A549 (cell line): ENCODE data around the gene SH3D21. TPM values are rescaled to one million over a fixed set of nuclear protein-coding genes. Genes with fewer than 3 reads are reported as not detected.

ENCODE experiments used
- ATAC-seq, 2 experiments: fragments of 200-7000 bp in 1 of 2; fragments of >200 bp in 1 of 2; cut with Nextera tagmentation in 1 of 2; cut with Tn5 transposase in 1 of 2; 3 replicates each; pipeline versions ENCODE4 v1.8.0 to v1.9.1; 2018 to 2020; ENCODE audit warnings: mild to moderate bottlenecking in 1 of 2, moderate library complexity in 1 of 2
- CTCF ChIA-PET: fragments of 300-600 bp; sonication (Branson Sonifier 250); formaldehyde crosslinking; extraction: SDS; loops from one replicate; lab custom pipeline; 2021; ENCODE audit warnings: antibody characterized with exemption, inconsistent platforms; lab: Yijun Ruan, JAX
- POLR2A ChIA-PET: fragments of 350-600 bp; formaldehyde crosslinking; extraction: SDS; loops from one replicate; lab custom pipeline; 2021; ENCODE audit warnings: antibody characterized with exemption, inconsistent platforms; lab: Yijun Ruan, JAX
- DNase-seq, 2 experiments: peaks; one replicate each; pipeline versions ENCODE4 v3.0.0 to v3.0.0-alpha.2; 2011 to 2016; ENCODE audit warnings: low read depth in 1 of 2, low spot score in 1 of 2
- FAIRE-seq: peaks from 2 replicates; lab custom pipeline; 2011; peaks lifted over from hg19 to GRCh38; lab: Jason Lieb, UNC
- H3K27ac ChIP-seq, 2 experiments: fragments of >200 bp; sonication (Bioruptor Twin); formaldehyde crosslinking; 3 replicates each; pipeline ENCODE4 v1.5.1; 2016 to 2017
- H3K4me1 ChIP-seq: fragments of >200 bp; sonication (Bioruptor Twin); formaldehyde crosslinking; 3 replicates; pipeline ENCODE4 v1.6.1; 2016
- H3K4me2 ChIP-seq: fragments of >200 bp; sonication (Bioruptor Twin); formaldehyde crosslinking; 3 replicates; pipeline ENCODE4 v1.6.1; 2016
- H3K4me3 ChIP-seq: fragments of >200 bp; sonication (Bioruptor Twin); formaldehyde crosslinking; 3 replicates; pipeline ENCODE4 v1.5.1; 2016
- H3K9me3 ChIP-seq: fragments of >200 bp; sonication (Bioruptor Twin); formaldehyde crosslinking; 3 replicates; pipeline ENCODE4 v1.6.1; 2016
- CBX8 ChIP-seq: fragments of 200-600 bp; sonication (generic); IDR thresholded peaks from 2 replicates; pipeline ENCODE4 v1.6.1; 2016
- FOSL2 ChIP-seq, 2 experiments: fragments of 450-650 bp in 1 of 2; fragments of >200 bp in 1 of 2; sonication (Bioruptor Twin) in 1 of 2; formaldehyde crosslinking; IDR thresholded peaks; 2 replicates each; pipeline versions ENCODE4 v1.5.0 to v1.6.1; 2016 to 2020; ENCODE audit warnings: mild to moderate bottlenecking in 1 of 2, moderate library complexity in 1 of 2
- HOXA7 ChIP-seq: fragments of 250-450 bp; sonication (Bioruptor Pico); IDR thresholded peaks from 2 replicates; pipeline ENCODE4 v1.5.0; 2020; ENCODE audit warnings: mild to moderate bottlenecking, moderate library complexity
- HOXB13 ChIP-seq: fragments of 250-450 bp; sonication (Bioruptor Pico); IDR thresholded peaks from 2 replicates; pipeline ENCODE4 v1.5.0; 2020; ENCODE audit warnings: low read depth, mild to moderate bottlenecking, moderate library complexity
- MAFK ChIP-seq: fragments of 450-650 bp; IDR thresholded peaks from 2 replicates; pipeline ENCODE4 v1.6.1; 2014; ENCODE audit not compliant: partially characterized antibody
- NR3C1 ChIP-seq: fragments of >200 bp; sonication (Bioruptor Twin); formaldehyde crosslinking; IDR thresholded peaks from 3 replicates; pipeline ENCODE4 v1.6.1; 2017
- RAD21 ChIP-seq, 2 experiments: fragments of >200 bp in 1 of 2; sonication (Bioruptor Twin) in 1 of 2; formaldehyde crosslinking in 1 of 2; IDR thresholded peaks in 1 of 2; conservative IDR thresholded peaks in 1 of 2; 2 replicates in 1 of 2; 3 replicates in 1 of 2; pipeline ENCODE4 v1.6.1; 2012 to 2018; ENCODE audit warnings: inconsistent platforms in 1 of 2
- RFX5 ChIP-seq: fragments of 450-650 bp; IDR thresholded peaks from 2 replicates; pipeline ENCODE4 v1.7.1; 2014; ENCODE audit warnings: antibody characterized with exemption, mild to moderate bottlenecking, moderate library complexity
- SREBF2 ChIP-seq: fragments of 450-650 bp; IDR thresholded peaks from 2 replicates; pipeline ENCODE4 v1.6.1; 2014; ENCODE audit warnings: mild to moderate bottlenecking, moderate library complexity
- WGBS: methylation state at CpG from one replicate; pipeline ENCODE4 v1.1.6; 2017; ENCODE audit errors: missing lambda C conversion rate; 5-methylcytosine and 5-hydroxymethylcytosine counted together
- polyA plus RNA-seq, 4 experiments: library from polyadenylated mRNA; depleted of rRNA in 3 of 4; stranded (reverse); fragments of >200 nt; fragmentation: RNase III in 1 of 4; extraction: RNeasy Plus Mini Kit Qiagen cat#74134 plus additional on column Dnase treatment in 1 of 4; gene quantifications; 2 replicates in 3 of 4; 3 replicates in 1 of 4; pipeline ENCODE4 v1.2.3, GENCODE V29; 2011 to 2017
- TF ChIP-seq, protein P1 (sequence below): fragments of 250-450 bp; sonication (Bioruptor Pico); IDR thresholded peaks from 2 replicates; pipeline ENCODE4 v1.5.0; 2020; ENCODE audit warnings: low read depth, mild to moderate bottlenecking, moderate library complexity
- TF ChIP-seq, protein P2 (sequence below): fragments of >200 bp; sonication (Bioruptor Twin); formaldehyde crosslinking; IDR thresholded peaks from 2 replicates; pipeline ENCODE4 v1.6.1; 2016
- TF ChIP-seq, protein P3 (sequence below): fragments of >200 bp; sonication (Bioruptor Twin); formaldehyde crosslinking; IDR thresholded peaks from 3 replicates; pipeline ENCODE4 v1.6.1; 2016
- TF ChIP-seq, protein P4 (sequence below): fragments of 200-600 bp; sonication (generic); IDR thresholded peaks from 2 replicates; pipeline ENCODE4 v1.6.1; 2016; ENCODE audit warnings: antibody characterized with exemption, mild to moderate bottlenecking, moderate library complexity
- TF ChIP-seq, protein P5 (sequence below): fragments of 250-450 bp; sonication (Bioruptor Pico); IDR thresholded peaks from 2 replicates; pipeline ENCODE4 v1.5.0; 2021; ENCODE audit warnings: mild to moderate bottlenecking, moderate library complexity, borderline replicate concordance
- TF ChIP-seq, protein P6 (sequence below): fragments of >200 bp; sonication (Bioruptor Twin); formaldehyde crosslinking; IDR thresholded peaks from 3 replicates; pipeline ENCODE4 v1.5.1; 2016

The SH3D21 gene
- polyA plus RNA-seq, 2 of the 4 experiments (the other 2 are of a cell fraction), result 0.41 to 1.1 TPM

DNA sequence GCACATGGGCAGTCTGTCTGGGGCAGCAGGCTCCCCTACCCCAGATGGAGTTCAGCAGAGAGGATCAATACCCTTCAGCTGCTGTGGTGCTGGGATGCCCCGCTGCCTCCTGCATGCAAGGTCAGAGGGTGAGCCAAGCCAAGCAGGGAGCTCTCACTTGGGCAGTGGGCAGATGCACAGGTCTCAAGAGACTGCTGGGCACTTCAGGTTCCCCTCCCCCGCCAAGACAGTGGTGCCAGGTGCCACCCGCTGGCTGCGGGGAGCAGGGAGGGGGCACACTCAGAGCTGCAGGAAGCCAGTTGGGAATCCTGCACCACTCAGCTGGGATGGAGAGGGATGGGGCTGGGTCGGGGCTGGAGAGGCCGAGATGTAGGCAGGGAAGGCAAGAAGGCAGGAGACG is 33.0 kb downstream of the SH3D21 start:
- 86% methylated on average over 4 of the region's 7 CpGs for WGBS
- Histone ChIP-seq H3K27ac (no peak overlapping the region), H3K4me3 (no peak overlapping the region), H3K4me1 (peaks cover 10% of the 10 kb centered on the region), H3K4me2 (no peak overlapping the region), H3K9me3 (no peaks in the 10 kb centered on the region)
- FAIRE-seq (no peak), ATAC-seq (no peak), DNase-seq (no peak)
- CTCF ChIA-PET, result interaction anchor here (1.2 to 3.5 kb wide), 4 partner anchors 8 to 16 kb away, joined by 3 to 9 read pairs (median 6); partner anchors contain the start of gene EVA1B
- POLR2A ChIA-PET, result no interaction called here
- TF ChIP-seq, protein P1, sequence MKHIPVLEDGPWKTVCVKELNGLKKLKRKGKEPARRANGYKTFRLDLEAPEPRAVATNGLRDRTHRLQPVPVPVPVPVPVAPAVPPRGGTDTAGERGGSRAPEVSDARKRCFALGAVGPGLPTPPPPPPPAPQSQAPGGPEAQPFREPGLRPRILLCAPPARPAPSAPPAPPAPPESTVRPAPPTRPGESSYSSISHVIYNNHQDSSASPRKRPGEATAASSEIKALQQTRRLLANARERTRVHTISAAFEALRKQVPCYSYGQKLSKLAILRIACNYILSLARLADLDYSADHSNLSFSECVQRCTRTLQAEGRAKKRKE (CRISPR knock-in tag), result no peak
- TF ChIP-seq RFX5 (no peak), MAFK (no peak), FOSL2 (IDR thresholded peaks at IDR 0.05) (no peak), FOSL2 (CRISPR knock-in tag; IDR thresholded peaks at IDR 0.05) (no peak)
- TF ChIP-seq, protein P2, sequence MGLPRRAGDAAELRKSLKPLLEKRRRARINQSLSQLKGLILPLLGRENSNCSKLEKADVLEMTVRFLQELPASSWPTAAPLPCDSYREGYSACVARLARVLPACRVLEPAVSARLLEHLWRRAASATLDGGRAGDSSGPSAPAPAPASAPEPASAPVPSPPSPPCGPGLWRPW, result no peak

DNA sequence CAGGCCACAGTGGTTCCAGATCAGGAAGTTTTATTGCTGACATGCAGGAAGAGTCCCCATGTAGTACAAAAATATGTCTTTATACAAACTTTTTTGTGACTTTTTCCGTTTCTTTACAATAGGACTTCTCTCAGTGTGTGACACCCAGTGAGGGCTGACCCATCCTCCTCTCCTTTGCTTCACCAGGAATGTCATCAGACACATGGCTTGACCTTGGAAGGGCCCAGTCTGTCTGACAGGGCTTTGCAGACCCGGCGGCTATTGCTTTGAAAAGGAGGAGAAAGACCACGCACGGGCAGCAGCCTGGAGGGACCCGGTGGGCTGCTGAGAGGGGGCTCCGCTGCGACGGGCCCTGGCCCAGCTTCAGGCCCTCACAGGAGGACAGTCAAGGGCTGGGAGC is 33.4 kb downstream of the SH3D21 start:
- POLR2A ChIA-PET, result no interaction called here
- no peak for TF ChIP-seq SREBF2
- TF ChIP-seq RAD21 (conservative IDR thresholded peaks at IDR 0.05 in 1 of 2, IDR thresholded peaks at IDR 0.05 in 1 of 2), result no peak
- no peak for TF ChIP-seq HOXA7 (CRISPR knock-in tag)
- TF ChIP-seq, protein P3, sequence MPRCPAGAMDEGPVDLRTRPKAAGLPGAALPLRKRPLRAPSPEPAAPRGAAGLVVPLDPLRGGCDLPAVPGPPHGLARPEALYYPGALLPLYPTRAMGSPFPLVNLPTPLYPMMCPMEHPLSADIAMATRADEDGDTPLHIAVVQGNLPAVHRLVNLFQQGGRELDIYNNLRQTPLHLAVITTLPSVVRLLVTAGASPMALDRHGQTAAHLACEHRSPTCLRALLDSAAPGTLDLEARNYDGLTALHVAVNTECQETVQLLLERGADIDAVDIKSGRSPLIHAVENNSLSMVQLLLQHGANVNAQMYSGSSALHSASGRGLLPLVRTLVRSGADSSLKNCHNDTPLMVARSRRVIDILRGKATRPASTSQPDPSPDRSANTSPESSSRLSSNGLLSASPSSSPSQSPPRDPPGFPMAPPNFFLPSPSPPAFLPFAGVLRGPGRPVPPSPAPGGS, result no peak
- no peak for TF ChIP-seq NR3C1
- TF ChIP-seq, protein P4, sequence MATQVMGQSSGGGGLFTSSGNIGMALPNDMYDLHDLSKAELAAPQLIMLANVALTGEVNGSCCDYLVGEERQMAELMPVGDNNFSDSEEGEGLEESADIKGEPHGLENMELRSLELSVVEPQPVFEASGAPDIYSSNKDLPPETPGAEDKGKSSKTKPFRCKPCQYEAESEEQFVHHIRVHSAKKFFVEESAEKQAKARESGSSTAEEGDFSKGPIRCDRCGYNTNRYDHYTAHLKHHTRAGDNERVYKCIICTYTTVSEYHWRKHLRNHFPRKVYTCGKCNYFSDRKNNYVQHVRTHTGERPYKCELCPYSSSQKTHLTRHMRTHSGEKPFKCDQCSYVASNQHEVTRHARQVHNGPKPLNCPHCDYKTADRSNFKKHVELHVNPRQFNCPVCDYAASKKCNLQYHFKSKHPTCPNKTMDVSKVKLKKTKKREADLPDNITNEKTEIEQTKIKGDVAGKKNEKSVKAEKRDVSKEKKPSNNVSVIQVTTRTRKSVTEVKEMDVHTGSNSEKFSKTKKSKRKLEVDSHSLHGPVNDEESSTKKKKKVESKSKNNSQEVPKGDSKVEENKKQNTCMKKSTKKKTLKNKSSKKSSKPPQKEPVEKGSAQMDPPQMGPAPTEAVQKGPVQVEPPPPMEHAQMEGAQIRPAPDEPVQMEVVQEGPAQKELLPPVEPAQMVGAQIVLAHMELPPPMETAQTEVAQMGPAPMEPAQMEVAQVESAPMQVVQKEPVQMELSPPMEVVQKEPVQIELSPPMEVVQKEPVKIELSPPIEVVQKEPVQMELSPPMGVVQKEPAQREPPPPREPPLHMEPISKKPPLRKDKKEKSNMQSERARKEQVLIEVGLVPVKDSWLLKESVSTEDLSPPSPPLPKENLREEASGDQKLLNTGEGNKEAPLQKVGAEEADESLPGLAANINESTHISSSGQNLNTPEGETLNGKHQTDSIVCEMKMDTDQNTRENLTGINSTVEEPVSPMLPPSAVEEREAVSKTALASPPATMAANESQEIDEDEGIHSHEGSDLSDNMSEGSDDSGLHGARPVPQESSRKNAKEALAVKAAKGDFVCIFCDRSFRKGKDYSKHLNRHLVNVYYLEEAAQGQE, result no peak
- TF ChIP-seq, protein P5, sequence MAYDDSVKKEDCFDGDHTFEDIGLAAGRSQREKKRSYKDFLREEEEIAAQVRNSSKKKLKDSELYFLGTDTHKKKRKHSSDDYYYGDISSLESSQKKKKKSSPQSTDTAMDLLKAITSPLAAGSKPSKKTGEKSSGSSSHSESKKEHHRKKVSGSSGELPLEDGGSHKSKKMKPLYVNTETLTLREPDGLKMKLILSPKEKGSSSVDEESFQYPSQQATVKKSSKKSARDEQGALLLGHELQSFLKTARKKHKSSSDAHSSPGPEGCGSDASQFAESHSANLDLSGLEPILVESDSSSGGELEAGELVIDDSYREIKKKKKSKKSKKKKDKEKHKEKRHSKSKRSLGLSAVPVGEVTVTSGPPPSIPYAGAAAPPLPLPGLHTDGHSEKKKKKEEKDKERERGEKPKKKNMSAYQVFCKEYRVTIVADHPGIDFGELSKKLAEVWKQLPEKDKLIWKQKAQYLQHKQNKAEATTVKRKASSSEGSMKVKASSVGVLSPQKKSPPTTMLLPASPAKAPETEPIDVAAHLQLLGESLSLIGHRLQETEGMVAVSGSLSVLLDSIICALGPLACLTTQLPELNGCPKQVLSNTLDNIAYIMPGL (CRISPR knock-in tag), result no peak
- TF ChIP-seq CBX8, result no peak
- TF ChIP-seq HOXB13 (CRISPR knock-in tag), result no peak
- TF ChIP-seq, protein P6, sequence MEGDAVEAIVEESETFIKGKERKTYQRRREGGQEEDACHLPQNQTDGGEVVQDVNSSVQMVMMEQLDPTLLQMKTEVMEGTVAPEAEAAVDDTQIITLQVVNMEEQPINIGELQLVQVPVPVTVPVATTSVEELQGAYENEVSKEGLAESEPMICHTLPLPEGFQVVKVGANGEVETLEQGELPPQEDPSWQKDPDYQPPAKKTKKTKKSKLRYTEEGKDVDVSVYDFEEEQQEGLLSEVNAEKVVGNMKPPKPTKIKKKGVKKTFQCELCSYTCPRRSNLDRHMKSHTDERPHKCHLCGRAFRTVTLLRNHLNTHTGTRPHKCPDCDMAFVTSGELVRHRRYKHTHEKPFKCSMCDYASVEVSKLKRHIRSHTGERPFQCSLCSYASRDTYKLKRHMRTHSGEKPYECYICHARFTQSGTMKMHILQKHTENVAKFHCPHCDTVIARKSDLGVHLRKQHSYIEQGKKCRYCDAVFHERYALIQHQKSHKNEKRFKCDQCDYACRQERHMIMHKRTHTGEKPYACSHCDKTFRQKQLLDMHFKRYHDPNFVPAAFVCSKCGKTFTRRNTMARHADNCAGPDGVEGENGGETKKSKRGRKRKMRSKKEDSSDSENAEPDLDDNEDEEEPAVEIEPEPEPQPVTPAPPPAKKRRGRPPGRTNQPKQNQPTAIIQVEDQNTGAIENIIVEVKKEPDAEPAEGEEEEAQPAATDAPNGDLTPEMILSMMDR, result no peak
- no peak for ATAC-seq
- peaks cover 10% of the 10 kb centered on the region for H3K4me1 ChIP-seq
- no peaks in the 10 kb centered on the region for H3K9me3 ChIP-seq
- H3K27ac ChIP-seq, result no peak overlapping the region
- H3K4me3 ChIP-seq, result no peak overlapping the region
- CTCF ChIA-PET, result interaction anchor here (1.2 to 17.8 kb wide), 6 partner anchors 8 to 28 kb away, joined by 3 to 201 read pairs (median 8); partner anchors contain the start of gene EVA1B
- H3K4me2 ChIP-seq, result no peak overlapping the region
- no peak for FAIRE-seq
- DNase-seq, result no peak
- WGBS, result 78% methylated on average over 3 of the region's 9 CpGs
